ENCODE results near the gene NRAP. TPM values are rescaled to one million over a fixed set of nuclear protein-coding genes. Genes with fewer than 3 reads are reported as not detected.

Gene NRAP
- total and polyA plus RNA-seq, 4 donors: 0.02 to 0.04 TPM; not detected in 2

- Histone ChIP-seq H3K4me1 (ENCODE audit: control insufficient read depth in 5 of 5, insufficient read depth in 5 of 5, low read length in 5 of 5) (peaks cover 0 to 10% (median 3%) of the 10 kb centered on the region in 5 donors), H3K4me3 (no peak overlapping the region), H3K9ac (ENCODE audit: insufficient read depth in 1 of 2, low read length in 2 of 2) (no peak overlapping the region), H3K27me3 (ENCODE audit: control insufficient read depth in 3 of 3, insufficient read depth in 3 of 3, low read length in 2 of 3) (peaks cover 0 to 6% (median 0%) of the 10 kb centered on the region in 3 donors), H3K36me3 (ENCODE audit: control insufficient read depth in 4 of 4, insufficient read depth in 4 of 4, low read length in 4 of 4) (no peaks in the 10 kb centered on the region), H3K27ac (ENCODE audit: low read depth in 1 of 2, low read length in 1 of 2) (no peak overlapping the region), H3K9me3 (ENCODE audit: control insufficient read depth in 4 of 4, insufficient read depth in 3 of 4, low read length in 3 of 4) (peaks cover 0 to 3% (median 0%) of the 10 kb centered on the region in 4 donors)
- WGBS, 2 donors: 63 to 82% methylated on average over 4 of the region's 4 CpGs
- ATAC-seq (ENCODE audit: insufficient read depth, low FRiP score) (no peak), DNase-seq (peak in 2 of 3 donors; percentile 34 to 76)
- no peak for TF ChIP-seq CTCF (IDR thresholded peaks at IDR 0.05; ENCODE audit: control extremely low read depth, extremely low read depth)
Observed at GRCh38 chr10:113622831-113623230, 41.0 kb downstream of the NRAP start.

GRCh38 chr10:113621799-113622198 is 42.0 kb downstream of the NRAP start:
- H3K27ac ChIP-seq (ENCODE audit: low read depth in 1 of 2, low read length in 1 of 2): no peak overlapping the region
- WGBS, 2 donors: 85 to 88% methylated on average over 8 of the region's 8 CpGs
- H3K4me1 ChIP-seq (ENCODE audit: control insufficient read depth in 5 of 5, insufficient read depth in 5 of 5, low read length in 5 of 5): peaks cover 0 to 10% (median 0%) of the 10 kb centered on the region in 5 donors
- no peaks in the 10 kb centered on the region for H3K36me3 ChIP-seq (ENCODE audit: control insufficient read depth in 4 of 4, insufficient read depth in 4 of 4, low read length in 4 of 4)
- TF ChIP-seq CTCF (IDR thresholded peaks at IDR 0.05; ENCODE audit: control extremely low read depth, extremely low read depth): no peak
- DNase-seq (no peak), ATAC-seq (ENCODE audit: insufficient read depth, low FRiP score) (no peak)
- peaks cover 0 to 3% (median 0%) of the 10 kb centered on the region in 4 donors for H3K9me3 ChIP-seq (ENCODE audit: control insufficient read depth in 4 of 4, insufficient read depth in 3 of 4, low read length in 3 of 4)
- no peak overlapping the region for H3K9ac ChIP-seq (ENCODE audit: insufficient read depth in 1 of 2, low read length in 2 of 2)
- H3K27me3 ChIP-seq (ENCODE audit: control insufficient read depth in 3 of 3, insufficient read depth in 3 of 3, low read length in 2 of 3): peaks cover 0 to 12% (median 0%) of the 10 kb centered on the region in 3 donors
- no peak overlapping the region for H3K4me3 ChIP-seq

GRCh38 chr10:113620936-113621335 is 42.9 kb downstream of the NRAP start:
- H3K27me3 ChIP-seq (ENCODE audit: control insufficient read depth in 3 of 3, insufficient read depth in 3 of 3, low read length in 2 of 3): peaks cover 0 to 15% (median 0%) of the 10 kb centered on the region in 3 donors
- peaks cover 0 to 10% (median 0%) of the 10 kb centered on the region in 5 donors for H3K4me1 ChIP-seq (ENCODE audit: control insufficient read depth in 5 of 5, insufficient read depth in 5 of 5, low read length in 5 of 5)
- no peak for TF ChIP-seq CTCF (IDR thresholded peaks at IDR 0.05; ENCODE audit: control extremely low read depth, extremely low read depth)
- H3K36me3 ChIP-seq (ENCODE audit: control insufficient read depth in 4 of 4, insufficient read depth in 4 of 4, low read length in 4 of 4): no peaks in the 10 kb centered on the region
- WGBS, 2 donors: 89 to 90% methylated on average over 9 of the region's 9 CpGs
- H3K9ac ChIP-seq (ENCODE audit: insufficient read depth in 1 of 2, low read length in 2 of 2): no peak overlapping the region
- H3K4me3 ChIP-seq: no peak overlapping the region
- ATAC-seq (ENCODE audit: insufficient read depth, low FRiP score) (no peak), DNase-seq (no peak)
- H3K27ac ChIP-seq (ENCODE audit: low read depth in 1 of 2, low read length in 1 of 2): no peak overlapping the region
- peaks cover 0 to 3% (median 0%) of the 10 kb centered on the region in 4 donors for H3K9me3 ChIP-seq (ENCODE audit: control insufficient read depth in 4 of 4, insufficient read depth in 3 of 4, low read length in 3 of 4)

GRCh38 chr10:113620511-113620910 is 43.3 kb downstream of the NRAP start:
- H3K4me1 ChIP-seq (ENCODE audit: control insufficient read depth in 5 of 5, insufficient read depth in 5 of 5, low read length in 5 of 5): peaks cover 0 to 10% (median 0%) of the 10 kb centered on the region in 5 donors
- no peak for DNase-seq
- no peak overlapping the region for H3K9ac ChIP-seq (ENCODE audit: insufficient read depth in 1 of 2, low read length in 2 of 2)
- peaks cover 0 to 17% (median 0%) of the 10 kb centered on the region in 3 donors for H3K27me3 ChIP-seq (ENCODE audit: control insufficient read depth in 3 of 3, insufficient read depth in 3 of 3, low read length in 2 of 3)
- no peak for TF ChIP-seq CTCF (IDR thresholded peaks at IDR 0.05; ENCODE audit: control extremely low read depth, extremely low read depth)
- H3K36me3 ChIP-seq (ENCODE audit: control insufficient read depth in 4 of 4, insufficient read depth in 4 of 4, low read length in 4 of 4): no peaks in the 10 kb centered on the region
- H3K4me3 ChIP-seq: no peak overlapping the region
- 78 to 85% methylated on average over 8 of the region's 8 CpGs for WGBS, 2 donors
- H3K9me3 ChIP-seq (ENCODE audit: control insufficient read depth in 4 of 4, insufficient read depth in 3 of 4, low read length in 3 of 4): peaks cover 0 to 3% (median 0%) of the 10 kb centered on the region in 4 donors
- no peak overlapping the region for H3K27ac ChIP-seq (ENCODE audit: low read depth in 1 of 2, low read length in 1 of 2)
- ATAC-seq (ENCODE audit: insufficient read depth, low FRiP score): no peak

All from lung (tissue), 12 donors.